Neural cell (in vitro differentiated cells): Measurements from ENCODE around the gene WFDC1.

Source experiments
- CTCF ChIP-seq: fragments of 450-650 bp; IDR thresholded peaks from 2 replicates; pipeline ENCODE4 v1.5.1; 2014; ENCODE audit warnings: antibody characterized with exemption, mild to moderate bottlenecking, moderate library complexity; ENCODE audit not compliant: poor library complexity, severe bottlenecking
- EZH2 ChIP-seq: fragments of 200-600, 300-800 bp; shearing (Covaris generic), sonication (generic); IDR thresholded peaks from 2 replicates; pipeline ENCODE4 v1.6.1; 2014; ENCODE audit warnings: antibody characterized with exemption, low read length, borderline replicate concordance, mild to moderate bottlenecking; ENCODE audit not compliant: insufficient read depth, poor library complexity, severe bottlenecking
- POLR2AphosphoS5 ChIP-seq: IDR thresholded peaks from 2 replicates; pipeline ENCODE4 v1.6.1; 2012
- REST ChIP-seq: IDR thresholded peaks from 2 replicates; pipeline ENCODE4 v1.6.1; 2012; ENCODE audit warnings: borderline replicate concordance
- TAF1 ChIP-seq: IDR thresholded peaks from 2 replicates; pipeline ENCODE4 v1.6.1; 2012; ENCODE audit warnings: low read depth

- TF ChIP-seq CTCF (no peak), TAF1 (no peak), POLR2AphosphoS5 (no peak), EZH2 (no peak), REST (no peak)
Observed at GRCh38 chr16:84323606-84324005, 28.9 kb downstream of the WFDC1 start.
